Measurements from ENCODE around the gene RASEF. TPM values are rescaled to one million over a fixed set of nuclear protein-coding genes. Genes with fewer than 3 reads are reported as not detected.
"Not testable (repeated sequence)": the region's sequence is repeated elsewhere in the genome, so short reads cannot be mapped to it uniquely, and the experiment has no call there.

The RASEF gene
- total RNA-seq, 2 donors from 2014 or later = 36.4 to 125 TPM

- DNase-seq (ENCODE audit: low spot score) = no peak
- no peaks in the 10 kb centered on the region for H3K36me3 ChIP-seq
- no peak overlapping the region for H3K4me3 ChIP-seq
- no peaks in the 10 kb centered on the region for H3K4me1 ChIP-seq (replicated peaks)
- H3K27ac ChIP-seq = no peak overlapping the region
- no peaks in the 10 kb centered on the region for H3K9me3 ChIP-seq
- H3K27me3 ChIP-seq (replicated peaks; ENCODE audit: insufficient read depth) = no peaks in the 10 kb centered on the region
- no peak for TF ChIP-seq POLR2AphosphoS5 (IDR thresholded peaks at IDR 0.05)
- no peak for TF ChIP-seq POLR2A (IDR thresholded peaks at IDR 0.05)
- no peak for TF ChIP-seq CTCF (IDR thresholded peaks at IDR 0.05)
- intact Hi-C loops (cut with DNase I) = no loop called here
- 90% methylated on average over 1 of the region's 1 CpG for WGBS
Measured at GRCh38 chr9:83106263-83106662, 43.3 kb upstream of the RASEF start.

- intact Hi-C loops (cut with DNase I) = no loop called here
Measured at GRCh38 chr9:83097633-83098032, 34.7 kb upstream of the RASEF start.

GRCh38 chr9:83093311-83093710 lies 30.4 kb upstream of the RASEF start:
- H3K36me3 ChIP-seq; intact Hi-C loops (cut with DNase I); H3K27ac ChIP-seq; DNase-seq (ENCODE audit: low spot score); H3K9me3 ChIP-seq; H3K4me3 ChIP-seq; H3K27me3 ChIP-seq (replicated peaks; ENCODE audit: insufficient read depth); H3K4me1 ChIP-seq (replicated peaks): not testable (repeated sequence)
- 85% methylated on average over 4 of the region's 24 CpGs for WGBS

More at GRCh38 chr9:83097633-83098032, 34.7 kb upstream of the RASEF start:
- TF ChIP-seq POLR2AphosphoS5 (IDR thresholded peaks at IDR 0.05) (no peak), CTCF (IDR thresholded peaks at IDR 0.05) (no peak)
- Histone ChIP-seq H3K27ac (no peak overlapping the region), H3K9me3 (no peaks in the 10 kb centered on the region), H3K36me3 (no peaks in the 10 kb centered on the region), H3K27me3 (replicated peaks; ENCODE audit: insufficient read depth) (no peaks in the 10 kb centered on the region), H3K4me1 (replicated peaks) (no peaks in the 10 kb centered on the region), H3K4me3 (no peak overlapping the region)
- no peak for DNase-seq (ENCODE audit: low spot score)
- 87% methylated on average over 4 of the region's 4 CpGs for WGBS

- intact Hi-C loops (cut with DNase I) = no loop called here
- H3K27ac ChIP-seq = no peak overlapping the region
- no peaks in the 10 kb centered on the region for H3K27me3 ChIP-seq (replicated peaks; ENCODE audit: insufficient read depth)
- no peaks in the 10 kb centered on the region for H3K36me3 ChIP-seq
- no peak for DNase-seq (ENCODE audit: low spot score)
- 53% methylated on average over 6 of the region's 6 CpGs for WGBS
- H3K4me3 ChIP-seq = no peak overlapping the region
- H3K4me1 ChIP-seq (replicated peaks) = no peaks in the 10 kb centered on the region
- TF ChIP-seq POLR2AphosphoS5 (IDR thresholded peaks at IDR 0.05) (no peak), CTCF (IDR thresholded peaks at IDR 0.05) (no peak), POLR2A (IDR thresholded peaks at IDR 0.05) (no peak)
- no peaks in the 10 kb centered on the region for H3K9me3 ChIP-seq
Measured at GRCh38 chr9:83081846-83082245, 18.9 kb upstream of the RASEF start.

- TF ChIP-seq POLR2AphosphoS5 (IDR thresholded peaks at IDR 0.05) = no peak
- no peak for TF ChIP-seq POLR2A (IDR thresholded peaks at IDR 0.05)
- no peak for TF ChIP-seq CTCF (IDR thresholded peaks at IDR 0.05)
- 78% methylated on average over 3 of the region's 3 CpGs for WGBS
- intact Hi-C loops (cut with DNase I) = no loop called here
- Histone ChIP-seq H3K27ac (no peak overlapping the region), H3K4me3 (no peak overlapping the region), H3K36me3 (no peaks in the 10 kb centered on the region), H3K9me3 (no peaks in the 10 kb centered on the region), H3K4me1 (replicated peaks) (no peaks in the 10 kb centered on the region), H3K27me3 (replicated peaks; ENCODE audit: insufficient read depth) (no peaks in the 10 kb centered on the region)
- DNase-seq (ENCODE audit: low spot score) = no peak
Measured at GRCh38 chr9:83081010-83081409, 18.1 kb upstream of the RASEF start.

- H3K9me3 ChIP-seq; H3K27ac ChIP-seq; H3K36me3 ChIP-seq; H3K4me3 ChIP-seq; H3K27me3 ChIP-seq (replicated peaks; ENCODE audit: insufficient read depth); DNase-seq (ENCODE audit: low spot score); H3K4me1 ChIP-seq (replicated peaks); intact Hi-C loops (cut with DNase I): not testable (repeated sequence)
- 94% methylated on average over 7 of the region's 7 CpGs for WGBS
Measured at GRCh38 chr9:83075932-83076331, 13.0 kb upstream of the RASEF start.

GRCh38 chr9:83072498-83072897 lies 9.6 kb upstream of the RASEF start:
- H3K27me3 ChIP-seq (replicated peaks; ENCODE audit: insufficient read depth); H3K27ac ChIP-seq; DNase-seq (ENCODE audit: low spot score); H3K4me3 ChIP-seq; H3K4me1 ChIP-seq (replicated peaks); H3K36me3 ChIP-seq; H3K9me3 ChIP-seq; intact Hi-C loops (cut with DNase I): not testable (repeated sequence)

Measured in prostate gland (tissue), 2 donors.